ENCODE data around the gene TCTN3.
"Not testable (repeated sequence)": the region's sequence is repeated elsewhere in the genome, so short reads cannot be mapped to it uniquely, and the experiment has no call there.

The TCTN3 gene, protein sequence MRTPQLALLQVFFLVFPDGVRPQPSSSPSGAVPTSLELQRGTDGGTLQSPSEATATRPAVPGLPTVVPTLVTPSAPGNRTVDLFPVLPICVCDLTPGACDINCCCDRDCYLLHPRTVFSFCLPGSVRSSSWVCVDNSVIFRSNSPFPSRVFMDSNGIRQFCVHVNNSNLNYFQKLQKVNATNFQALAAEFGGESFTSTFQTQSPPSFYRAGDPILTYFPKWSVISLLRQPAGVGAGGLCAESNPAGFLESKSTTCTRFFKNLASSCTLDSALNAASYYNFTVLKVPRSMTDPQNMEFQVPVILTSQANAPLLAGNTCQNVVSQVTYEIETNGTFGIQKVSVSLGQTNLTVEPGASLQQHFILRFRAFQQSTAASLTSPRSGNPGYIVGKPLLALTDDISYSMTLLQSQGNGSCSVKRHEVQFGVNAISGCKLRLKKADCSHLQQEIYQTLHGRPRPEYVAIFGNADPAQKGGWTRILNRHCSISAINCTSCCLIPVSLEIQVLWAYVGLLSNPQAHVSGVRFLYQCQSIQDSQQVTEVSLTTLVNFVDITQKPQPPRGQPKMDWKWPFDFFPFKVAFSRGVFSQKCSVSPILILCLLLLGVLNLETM

GRCh38 chr10:95693668-95694534, at the start of gene TCTN3:
Gene TCTN3 (minus strand): TSS chr10:95693927. CDS start chr10:95693899, 28 bp downstream.
- DNase-seq: peak; percentile 96

- no peak for DNase-seq
Observed at GRCh38 chr10:95742962-95743535, 49.3 kb upstream of the TCTN3 start.

- no peak for DNase-seq
Observed at GRCh38 chr10:95742485-95742884, 48.8 kb upstream of the TCTN3 start.

- DNase-seq: no peak
Observed at GRCh38 chr10:95741807-95742467, 48.2 kb upstream of the TCTN3 start.

DNA sequence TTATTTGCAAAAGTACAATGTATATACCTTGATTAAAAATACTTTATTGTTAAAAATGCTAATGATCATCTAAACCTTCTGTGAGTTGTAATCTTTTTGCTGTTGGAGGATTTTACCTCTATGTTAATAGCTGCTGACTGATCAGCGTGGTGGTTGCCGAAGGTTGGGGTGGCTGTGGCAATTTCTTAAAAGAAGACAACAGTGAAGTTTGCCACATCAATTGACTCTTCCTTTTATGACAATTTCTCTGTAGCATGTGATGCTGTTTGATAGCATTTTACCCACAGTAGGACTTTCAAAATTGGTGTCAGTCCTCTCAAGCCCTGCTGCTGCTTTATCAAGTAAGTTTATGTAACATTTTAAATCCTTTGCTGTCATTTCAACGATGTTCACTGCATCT, 45.3 kb upstream of the TCTN3 start:
- no peak for DNase-seq

DNA sequence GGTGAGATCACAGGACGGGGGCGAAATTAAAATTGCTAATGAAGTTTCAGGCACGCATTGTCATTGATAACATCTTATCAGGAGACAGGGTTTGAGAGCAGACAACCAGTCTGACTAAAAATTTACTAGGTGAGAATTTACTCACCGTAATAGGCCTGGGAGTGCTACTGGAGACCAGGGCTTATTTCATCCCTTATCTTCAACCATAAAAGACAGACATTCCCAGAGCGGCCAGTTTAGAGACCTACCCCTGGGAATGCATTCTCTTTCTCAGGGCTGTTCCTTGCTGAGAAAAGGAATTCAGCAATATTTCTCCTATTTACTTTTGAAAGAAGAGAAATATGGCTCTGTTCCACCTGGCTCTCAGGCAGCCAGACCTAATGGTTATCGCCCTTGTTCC, 39.2 kb upstream of the TCTN3 start:
- DNase-seq: not testable (repeated sequence)

DNA sequence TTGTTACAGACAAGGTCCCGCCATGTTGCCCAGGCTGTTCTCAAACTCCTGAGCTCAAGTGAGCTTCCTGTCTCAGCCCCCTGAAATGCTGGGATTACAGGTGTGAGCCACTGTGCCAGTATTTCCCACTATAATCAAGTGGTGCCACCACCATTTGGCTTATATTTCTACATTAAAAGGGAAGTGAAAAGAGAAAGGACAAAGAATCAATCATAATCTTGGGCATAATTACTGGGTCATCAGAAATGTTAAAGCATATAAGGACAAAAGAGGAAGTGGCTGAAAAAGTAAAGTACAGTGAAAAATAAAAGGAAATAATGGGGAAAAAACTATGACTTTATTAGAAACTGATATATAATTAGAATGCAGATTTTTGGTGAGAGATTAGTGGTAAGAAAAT, 36.5 kb upstream of the TCTN3 start:
- DNase-seq: no peak

- no peak for DNase-seq
Observed at GRCh38 chr10:95729323-95730055, 35.8 kb upstream of the TCTN3 start.

DNA sequence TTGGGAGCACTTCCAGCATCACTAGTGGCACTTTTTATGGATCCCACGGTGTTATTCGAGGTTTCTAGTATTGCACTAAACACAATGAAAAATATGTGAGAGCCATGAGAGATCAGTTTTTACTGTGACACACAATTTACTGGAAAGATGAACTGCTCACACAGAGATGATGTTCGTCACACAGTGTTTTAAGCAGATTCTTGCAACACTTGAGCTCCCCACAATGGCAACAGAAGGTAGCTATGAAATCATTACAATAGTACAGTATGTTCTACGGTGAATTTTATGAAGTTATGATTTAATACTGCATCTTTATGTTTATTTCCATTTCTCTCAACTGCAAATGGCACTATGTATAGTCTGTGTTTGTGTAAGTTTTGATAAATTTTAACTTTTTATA, 34.8 kb upstream of the TCTN3 start:
- no peak for DNase-seq

DNA sequence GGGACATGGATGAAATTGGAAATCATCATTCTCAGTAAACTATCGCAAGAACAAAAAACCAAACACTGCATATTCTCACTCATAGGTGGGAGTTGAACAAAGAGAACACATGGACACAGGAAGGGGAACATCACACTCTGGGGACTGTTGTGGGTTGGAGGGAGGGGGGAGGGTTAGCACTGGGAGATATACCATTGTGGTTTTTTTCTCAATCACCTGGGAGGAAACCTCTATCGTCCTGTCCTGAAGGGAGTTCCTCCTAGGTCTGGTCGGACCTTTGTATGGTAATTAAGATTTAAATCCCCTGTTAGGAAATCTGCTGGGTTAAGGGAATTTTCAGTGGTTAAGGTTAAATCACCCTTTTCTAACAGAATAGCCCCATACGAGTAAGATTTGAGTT, 28.8 kb upstream of the TCTN3 start:
- DNase-seq: not testable (repeated sequence)

DNA sequence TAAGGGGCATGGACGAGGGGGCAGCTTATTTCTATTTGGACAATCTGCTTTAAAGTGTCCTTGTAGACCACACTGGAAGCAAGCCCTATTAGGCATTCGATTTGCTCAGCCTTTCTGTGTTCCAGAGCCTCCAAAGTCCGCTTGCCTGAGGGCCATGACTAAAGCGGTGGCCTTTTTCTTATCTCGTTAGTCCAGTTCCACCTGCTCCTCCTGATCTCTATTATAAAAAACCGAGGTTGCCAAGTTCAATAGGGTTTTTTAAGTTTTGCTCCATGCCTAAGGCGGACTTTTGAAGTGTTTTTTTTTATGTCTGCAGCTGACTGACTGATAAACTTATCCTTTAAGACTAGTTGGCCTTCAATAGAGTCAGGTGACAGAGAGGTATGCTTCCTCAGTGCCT, 27.0 kb upstream of the TCTN3 start:
- not testable (repeated sequence) for DNase-seq

- DNase-seq: no peak
Observed at GRCh38 chr10:95716866-95717265, 23.1 kb upstream of the TCTN3 start.

GRCh38 chr10:95716466-95716865, 22.7 kb upstream of the TCTN3 start:
- DNase-seq: no peak

- DNase-seq: no peak
Observed at GRCh38 chr10:95711492-95711891, 17.8 kb upstream of the TCTN3 start.

GRCh38 chr10:95706990-95707389, 13.3 kb upstream of the TCTN3 start:
- DNase-seq: no peak

DNA sequence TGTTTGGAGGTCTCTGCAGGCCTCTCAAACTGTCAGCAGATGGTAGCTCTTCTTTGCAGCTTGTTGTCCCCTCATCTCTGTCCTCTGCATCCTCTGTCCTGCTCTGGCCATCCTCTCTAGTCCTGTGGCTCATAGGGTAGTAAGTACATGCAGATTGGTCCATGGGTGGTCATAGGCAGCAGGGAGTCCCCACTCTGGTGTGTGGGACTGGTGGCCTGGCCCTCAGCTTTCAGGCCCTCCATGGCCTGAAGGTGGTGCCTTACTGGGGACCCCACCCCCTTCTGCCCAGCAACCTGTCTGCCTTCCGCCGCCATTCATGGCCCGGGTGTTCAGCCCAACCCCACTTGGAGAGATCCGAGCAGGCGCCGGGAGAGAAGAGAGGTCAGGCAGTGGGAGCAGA, 12.8 kb upstream of the TCTN3 start:
- DNase-seq: no peak

GRCh38 chr10:95698415-95698814, 4.7 kb upstream of the TCTN3 start:
- no peak for DNase-seq

- DNase-seq: no peak
Observed at GRCh38 chr10:95697429-95697828, 3.7 kb upstream of the TCTN3 start.

- no peak for DNase-seq
Observed at GRCh38 chr10:95694665-95695064, 938 bp upstream of the TCTN3 start.

GRCh38 chr10:95693071-95693667, 558 bp downstream of the TCTN3 start:
- DNase-seq: no peak

GRCh38 chr10:95691281-95691680, 2.4 kb downstream of the TCTN3 start:
- no peak for DNase-seq

DNA sequence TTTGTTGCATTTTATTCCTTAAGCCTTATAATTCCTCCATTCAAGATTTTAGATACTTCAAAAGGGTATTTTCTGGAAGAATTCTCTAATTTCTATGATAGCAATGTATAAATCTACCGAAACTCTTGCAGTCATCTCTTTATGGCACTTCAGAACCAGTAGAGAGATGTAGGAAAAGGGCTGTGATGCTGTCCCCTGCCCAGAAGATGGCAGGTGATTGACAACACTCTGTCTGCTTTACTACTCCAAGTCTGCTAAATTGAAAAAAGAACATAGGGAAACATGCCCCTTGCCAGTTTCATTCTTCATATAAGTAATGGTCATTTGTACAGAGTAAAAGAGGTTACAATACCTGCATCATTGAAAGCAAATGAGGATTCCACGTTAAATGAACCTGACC, 5.1 kb downstream of the TCTN3 start:
- DNase-seq: no peak
